Stimulated activated CD8-positive, alpha-beta memory T cell treated with anti-CD3 and anti-CD28 coated beads, Interleukin-4, amount 100 ng/mL, for 24 hours (primary cell): ENCODE data around the gene PAFAH1B2.

Source experiments
- DNase-seq: peaks from one replicate; pipeline ENCODE4 v3.0.0-alpha.2; 2020; ENCODE audit warnings: low read depth

PAFAH1B2 gene

DNA sequence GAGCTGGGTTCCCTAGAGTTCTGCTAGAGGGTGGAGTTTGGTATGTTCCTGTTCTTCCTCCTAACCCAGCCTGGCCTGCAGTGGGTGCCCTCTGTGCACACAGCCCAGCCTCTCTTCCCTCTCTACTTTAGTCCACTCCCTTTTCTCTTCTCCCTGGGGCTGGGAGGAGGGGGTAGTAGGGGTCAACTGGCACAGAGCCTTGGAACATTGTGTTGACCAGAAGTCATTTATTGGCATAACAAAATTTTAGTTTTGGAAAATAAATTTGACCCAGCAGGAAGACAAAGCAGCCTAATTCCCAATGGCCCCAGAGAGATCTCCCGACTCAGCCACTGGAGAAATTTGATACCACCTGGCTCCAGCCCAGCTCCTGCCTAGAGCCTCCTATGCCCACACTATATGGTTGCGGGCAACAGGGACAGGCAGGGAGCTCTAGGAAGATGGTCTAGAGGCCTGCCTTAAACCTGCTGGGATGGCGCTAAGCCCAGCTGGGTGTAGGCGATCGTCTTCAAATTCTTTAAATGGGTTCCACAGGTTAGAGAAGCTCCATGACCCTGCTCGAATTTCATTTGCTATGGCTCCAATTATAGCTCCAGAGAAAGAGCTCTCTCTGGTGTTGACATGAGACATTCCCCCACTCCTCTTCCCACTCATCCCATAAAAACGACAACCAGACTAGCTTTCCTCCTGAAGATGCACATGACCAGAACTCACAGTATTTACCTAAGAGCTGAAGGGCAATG is 77.9 kb downstream of the PAFAH1B2 start:
- no peak for DNase-seq

DNA sequence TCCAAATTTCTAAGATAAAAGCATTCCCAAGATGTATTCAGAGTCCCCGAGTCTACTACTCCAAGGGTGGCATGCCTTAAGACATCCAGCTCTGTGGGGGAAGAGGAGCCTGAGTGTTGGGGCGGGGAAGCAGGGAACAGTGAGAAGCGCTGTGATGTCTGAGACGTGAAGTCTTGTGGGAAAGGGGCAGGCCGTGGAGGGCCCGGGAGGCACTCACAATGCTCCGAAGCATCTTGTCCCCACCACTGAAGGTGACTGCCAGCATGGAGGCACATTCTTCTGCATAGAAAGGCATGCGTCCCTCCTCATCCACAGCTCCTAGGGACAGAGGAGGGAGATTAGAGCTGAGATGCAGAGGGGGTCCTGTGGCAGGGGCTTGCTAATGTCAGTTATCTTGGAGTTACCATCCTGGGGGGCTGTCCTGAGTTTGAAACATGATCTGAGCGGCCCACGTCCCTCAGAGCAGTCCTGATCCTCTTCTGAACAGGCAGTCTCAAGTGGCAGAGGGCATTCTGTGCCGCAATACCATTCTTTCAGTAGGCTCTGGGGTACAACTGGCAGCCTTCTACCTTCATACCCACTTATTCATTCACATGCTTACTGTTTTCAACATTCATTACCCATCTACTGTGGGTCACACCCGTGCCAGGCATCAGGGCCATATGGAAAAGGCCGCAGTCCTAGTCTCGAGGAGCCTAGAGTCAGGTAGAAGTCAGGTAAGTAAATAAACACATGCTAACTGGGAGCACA is 79.1 kb downstream of the PAFAH1B2 start:
- DNase-seq, result no peak

DNA sequence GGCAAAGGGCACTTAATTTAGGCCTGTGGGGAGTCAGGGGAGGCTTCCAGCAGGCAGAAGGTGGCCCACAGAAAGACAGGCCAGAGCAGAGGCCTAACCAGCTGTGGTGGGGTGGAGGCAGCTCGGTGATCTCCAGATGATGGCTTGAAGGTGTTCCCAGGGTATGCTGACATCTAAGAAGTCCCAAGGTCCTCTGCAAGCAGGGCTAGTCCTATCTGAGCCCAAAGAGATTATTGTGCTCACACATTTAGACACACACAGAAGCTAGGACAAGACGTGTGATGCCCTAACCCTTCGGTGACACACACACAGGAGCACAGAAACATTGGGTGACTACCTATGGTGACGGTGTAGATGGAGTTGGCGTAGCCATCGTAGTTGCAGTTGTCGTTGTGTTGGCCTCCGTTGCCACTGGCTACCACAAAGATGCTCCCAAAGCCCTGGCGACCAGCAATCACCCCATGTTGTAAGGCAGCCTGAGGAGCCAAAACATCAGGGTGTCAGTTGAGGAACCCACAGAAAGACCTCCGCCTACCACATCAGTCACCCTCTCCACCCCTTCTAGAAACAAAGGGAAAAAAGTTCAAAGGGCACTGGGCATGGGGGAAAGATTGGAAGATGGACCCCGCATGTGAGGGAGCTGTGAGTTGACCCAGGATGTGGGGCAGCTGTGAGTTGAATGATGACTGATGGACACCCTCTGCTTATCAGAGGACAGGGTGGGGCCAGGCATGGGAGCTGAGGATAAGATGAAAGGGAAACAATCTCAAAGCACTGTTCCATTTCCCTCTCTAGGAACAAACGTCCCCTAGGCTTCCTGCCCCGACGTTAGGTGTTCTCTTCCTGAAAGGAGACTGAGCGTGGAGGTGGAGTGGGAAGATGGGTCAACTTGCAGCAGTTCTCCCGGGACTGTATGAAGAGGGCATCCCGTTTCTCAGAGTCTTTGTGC is 79.9 kb downstream of the PAFAH1B2 start:
- no peak for DNase-seq

DNA sequence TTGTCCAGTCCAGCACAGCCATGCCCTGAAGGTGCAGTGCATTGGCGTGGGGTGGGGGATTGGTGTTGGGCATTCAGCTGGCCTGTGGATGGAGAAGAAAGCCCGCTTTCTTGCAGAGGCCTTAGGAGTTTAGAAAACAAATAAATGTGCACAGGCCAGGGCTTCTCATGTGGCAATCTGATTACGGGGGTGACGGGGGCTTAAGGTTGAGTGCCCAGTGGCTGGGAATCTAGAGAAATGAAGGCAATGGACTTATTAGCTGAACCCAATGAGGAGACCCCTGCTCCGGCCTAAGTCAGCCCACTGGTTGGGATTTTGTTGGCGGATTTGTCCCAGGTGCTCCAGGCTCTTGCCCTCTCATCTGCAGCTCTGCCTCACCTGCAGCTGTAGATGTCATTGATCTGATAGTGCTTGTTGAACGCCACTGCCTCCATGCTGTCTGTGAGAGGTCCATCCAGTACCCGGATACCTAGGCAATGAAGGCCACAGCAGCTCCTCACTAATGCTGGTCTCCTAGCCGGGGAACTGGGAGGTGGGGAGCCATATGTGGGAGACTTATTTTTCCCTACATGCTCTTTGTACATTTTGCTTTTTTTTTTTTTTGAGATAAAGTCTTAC is 81.6 kb downstream of the PAFAH1B2 start:
- DNase-seq, result no peak
